Activated T-helper 9 cell treated with anti-CD3 and anti-CD28 coated beads, Interleukin-2, amount 50 U/mL, for 16 hours (primary cell): ENCODE measurements around the gene CARS2.
"Not testable (repeated sequence)": the region's sequence is repeated elsewhere in the genome, so short reads cannot be mapped to it uniquely, and the experiment has no call there.

ENCODE experiments used
- DNase-seq: peaks from one replicate; pipeline ENCODE4 v3.0.0-alpha.2; 2020; ENCODE audit warnings: low read depth

CARS2 gene

DNA sequence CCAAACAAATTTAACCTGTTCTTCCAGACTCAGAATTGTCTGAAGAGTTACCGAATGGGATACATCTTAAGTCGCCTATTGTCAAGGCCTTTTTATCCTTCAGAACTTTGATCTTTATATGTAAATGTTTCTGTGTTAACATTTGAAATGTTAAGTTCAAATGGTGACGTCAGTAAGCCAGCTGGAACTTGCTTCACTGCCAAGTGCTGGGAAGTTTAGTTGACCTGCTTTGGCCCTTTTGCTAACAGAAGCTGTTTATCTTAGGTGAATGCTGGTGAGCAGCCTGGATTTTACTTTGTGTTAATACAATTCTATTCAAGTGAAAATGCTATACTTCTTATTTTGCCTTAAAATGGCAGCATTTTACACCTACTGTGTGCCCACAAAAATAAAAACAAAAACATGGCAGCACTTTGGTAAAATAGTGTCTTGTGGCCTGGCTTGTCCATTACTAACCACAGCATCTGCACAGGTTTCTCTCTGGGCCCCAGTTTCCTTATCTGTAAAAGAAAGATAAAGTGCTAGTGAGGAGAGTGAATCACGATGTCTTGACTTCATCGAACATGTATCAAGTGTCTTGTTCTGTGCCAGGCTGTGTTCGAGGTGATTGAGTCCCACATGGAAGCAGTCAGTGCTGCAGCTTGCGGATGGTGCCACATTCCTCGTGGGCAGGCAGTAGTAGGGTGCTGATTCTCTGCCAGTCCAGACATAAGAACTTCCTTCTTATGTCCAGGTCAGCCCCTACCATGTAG lies 88.4 kb downstream of the CARS2 start:
- DNase-seq, result no peak

DNA sequence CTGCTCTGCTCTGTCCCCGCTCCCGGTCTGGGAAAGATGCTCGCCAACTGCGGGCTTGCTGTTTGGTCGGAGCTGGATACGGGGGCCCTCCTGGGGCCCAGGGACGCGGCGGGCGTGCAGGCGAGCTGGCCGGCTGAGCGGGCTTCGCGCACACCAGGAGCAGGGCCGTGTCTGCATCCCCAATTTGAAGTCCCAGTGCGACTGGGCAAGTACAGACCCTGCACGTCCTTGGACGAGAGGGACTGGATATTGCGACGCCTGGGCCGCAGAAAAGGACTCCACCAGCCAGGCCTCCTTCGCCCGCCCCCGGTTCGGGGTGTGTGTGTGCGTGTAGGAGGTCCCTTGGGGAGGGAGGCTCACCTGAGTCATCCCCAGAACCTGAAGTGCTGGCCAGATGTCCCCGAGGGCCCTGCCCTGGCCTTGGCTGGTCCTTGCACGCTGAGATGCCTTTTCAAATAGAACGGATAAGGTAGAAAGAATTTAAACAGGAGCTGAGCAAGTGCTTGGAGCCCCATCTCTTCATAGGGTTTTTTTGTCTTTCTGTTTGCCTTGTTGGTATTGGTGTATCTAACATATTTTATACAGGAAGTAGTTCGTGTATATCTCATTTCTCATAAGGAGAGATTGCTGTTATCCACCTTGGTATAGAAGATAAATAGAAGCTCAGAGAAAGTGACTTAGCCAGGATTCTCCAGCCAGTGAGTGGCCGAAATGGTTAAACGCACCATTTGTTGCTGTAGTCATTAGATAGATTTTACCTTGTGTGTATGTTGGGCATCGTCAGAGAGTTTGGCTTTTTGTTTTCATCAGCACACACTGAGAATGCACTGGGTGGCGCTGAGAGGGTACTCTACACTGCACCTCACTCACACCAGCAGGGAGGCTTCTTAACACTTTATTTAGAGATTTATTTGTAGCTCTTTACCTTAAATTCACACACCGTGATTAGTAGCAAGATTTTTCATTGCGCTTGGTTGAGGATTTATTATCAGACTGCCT lies 89.5 kb downstream of the CARS2 start:
- DNase-seq, result peak; percentile 28

DNA sequence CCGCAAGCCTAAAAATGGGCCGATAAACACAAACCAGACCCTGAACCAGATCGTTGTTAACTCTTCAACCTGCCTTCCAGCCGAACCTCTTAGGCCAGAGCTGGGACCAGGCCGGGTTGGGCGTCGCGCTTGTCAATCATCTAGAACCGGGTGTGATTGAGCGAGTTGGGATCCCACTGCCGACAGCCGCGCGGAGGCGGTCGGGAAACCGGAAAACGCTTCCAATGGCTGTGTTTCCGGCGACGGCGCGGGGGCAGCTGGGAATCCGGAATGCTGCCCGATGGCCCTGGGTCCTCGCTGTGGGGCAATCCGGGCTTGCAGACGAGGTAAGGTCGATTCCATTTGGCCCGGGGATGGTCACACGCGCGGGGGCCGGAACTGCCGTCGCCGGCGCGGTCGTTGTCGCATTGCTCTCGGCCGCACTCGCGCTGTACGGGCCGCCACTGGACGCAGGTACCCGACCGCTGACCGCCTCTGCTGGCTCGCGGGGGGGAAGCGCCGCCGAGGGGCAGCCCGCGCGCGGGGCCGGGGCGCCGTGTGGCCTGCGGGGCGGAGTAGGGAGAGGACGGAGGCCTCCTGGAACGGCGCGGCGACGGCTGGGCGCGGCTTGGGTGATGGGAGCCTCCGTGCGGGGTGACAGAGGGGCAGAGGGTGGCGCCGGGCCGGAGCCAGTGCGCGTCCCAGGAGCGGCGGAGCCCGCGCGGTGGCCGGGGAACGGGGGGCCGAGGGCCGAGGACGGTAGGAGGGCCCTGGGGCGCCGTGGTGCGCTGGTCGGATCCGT lies 90.4 kb downstream of the CARS2 start, which contains the start of gene NAXD:
Gene NAXD, plus strand, starts transcription at position 224 of the 781 bp plus-strand sequence. Its CDS starts 57 bp downstream, at position 281.
- peak; percentile 60 for DNase-seq

DNA sequence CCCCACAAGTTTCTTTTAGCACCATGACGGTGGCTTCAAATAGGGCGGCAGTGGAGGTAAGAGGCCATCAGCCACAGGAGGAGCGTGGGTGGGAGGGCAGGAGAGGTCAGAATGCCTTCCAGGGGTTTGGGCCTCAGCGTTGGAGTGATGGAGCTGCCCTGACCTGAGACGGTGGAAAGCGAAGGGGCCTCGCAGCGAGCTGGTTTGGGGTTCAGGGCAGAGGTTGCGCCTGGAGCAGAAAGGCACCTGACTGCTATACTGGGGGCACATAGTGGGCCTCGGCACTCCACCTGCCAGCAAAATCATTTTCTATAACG lies 91.0 kb downstream of the CARS2 start:
- no peak for DNase-seq

DNA sequence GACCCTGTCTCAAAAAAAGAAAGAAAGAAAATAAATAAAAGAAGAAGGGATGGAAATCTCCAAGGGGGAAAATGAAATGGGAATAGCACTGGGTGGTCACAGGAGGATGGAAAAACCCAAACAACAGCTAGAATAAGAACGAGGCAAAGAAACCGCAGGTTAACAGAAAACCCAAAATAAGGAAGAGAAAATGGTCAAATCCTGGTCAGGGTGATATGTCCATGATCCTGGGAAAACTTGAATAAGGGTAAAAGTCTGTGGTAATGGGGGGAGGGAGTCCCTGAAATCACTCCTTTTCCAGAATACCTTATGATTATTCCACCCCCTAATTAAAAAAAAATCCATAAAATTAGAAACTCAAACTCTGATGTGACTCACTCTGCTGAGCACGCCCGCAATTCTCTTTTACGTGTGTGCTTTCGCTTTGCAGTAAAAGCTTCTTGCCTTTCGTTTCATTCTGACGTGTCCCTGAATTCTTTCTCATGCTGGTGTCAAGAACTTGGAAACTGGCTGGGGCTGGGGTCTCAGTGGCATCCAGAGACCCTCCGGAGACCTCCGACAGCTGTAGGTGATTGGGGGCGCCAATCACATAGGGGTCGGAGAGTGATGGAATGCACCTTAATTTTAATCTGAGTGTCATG lies 94.8 kb downstream of the CARS2 start:
- no peak for DNase-seq

DNA sequence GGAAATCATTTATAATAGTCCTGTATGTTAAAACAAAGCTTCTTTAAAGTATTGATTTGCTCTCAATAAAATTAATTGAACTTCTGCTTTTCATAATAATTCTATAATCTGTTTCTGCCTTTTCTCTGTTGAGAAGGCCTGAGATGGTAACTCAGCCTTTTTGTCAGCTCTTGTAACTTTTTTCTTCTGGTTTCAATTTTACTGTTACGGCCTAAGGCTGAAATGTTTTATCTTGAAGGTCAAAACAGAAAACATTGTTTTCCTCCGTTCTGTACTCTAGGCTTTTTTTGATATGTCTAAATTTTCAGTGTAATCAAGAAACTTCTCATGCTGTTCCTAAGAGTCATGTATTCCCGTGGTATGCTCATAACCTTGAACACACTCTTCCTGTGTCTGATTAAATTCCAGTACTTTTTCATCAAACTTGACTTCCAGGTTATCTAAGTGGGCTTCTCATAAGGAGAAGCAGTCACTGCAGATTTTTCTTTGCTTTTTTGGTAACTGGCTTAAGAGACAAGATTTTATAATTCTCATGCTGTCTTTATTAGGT lies 98.2 kb downstream of the CARS2 start:
- no peak for DNase-seq

DNA sequence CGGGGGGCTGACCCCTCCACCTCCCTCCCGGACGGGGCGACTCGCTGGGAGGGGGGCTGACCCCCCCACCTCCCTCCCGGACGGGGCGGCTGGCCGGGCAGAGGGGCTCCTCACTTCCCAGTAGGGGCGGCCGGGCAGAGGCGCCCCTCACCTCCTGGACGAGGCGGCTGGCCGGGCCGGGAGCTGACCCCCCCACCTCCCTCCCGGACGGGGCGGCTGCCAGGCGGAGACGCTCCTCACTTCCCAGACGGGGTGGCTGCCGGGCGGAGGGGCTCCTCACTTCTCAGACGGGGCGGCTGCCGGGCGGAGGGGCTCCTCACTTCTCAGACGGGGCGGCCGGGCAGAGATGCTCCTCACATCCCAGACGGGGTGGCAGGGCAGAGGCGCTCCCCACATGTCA lies 99.6 kb downstream of the CARS2 start:
- not testable (repeated sequence) for DNase-seq

DNA sequence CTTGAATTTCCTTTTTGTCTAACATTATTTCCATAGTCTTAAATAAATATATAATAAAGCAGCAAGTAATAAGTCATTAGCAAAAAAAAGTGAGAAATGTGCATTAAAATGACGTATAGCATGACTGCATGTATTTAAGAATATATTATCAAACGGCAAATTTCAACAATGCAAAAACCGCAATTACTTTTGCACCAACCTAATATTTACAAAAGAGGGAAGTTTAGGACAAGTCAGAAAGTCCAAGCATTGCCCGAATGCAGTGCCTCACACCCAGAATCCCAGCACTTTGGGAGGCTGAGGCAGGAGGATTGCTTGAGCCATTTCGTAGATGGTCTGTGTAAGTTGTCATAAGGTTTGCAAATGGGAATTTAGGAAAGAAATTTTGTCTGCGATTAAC lies 100.8 kb downstream of the CARS2 start:
- DNase-seq, result no peak

DNA sequence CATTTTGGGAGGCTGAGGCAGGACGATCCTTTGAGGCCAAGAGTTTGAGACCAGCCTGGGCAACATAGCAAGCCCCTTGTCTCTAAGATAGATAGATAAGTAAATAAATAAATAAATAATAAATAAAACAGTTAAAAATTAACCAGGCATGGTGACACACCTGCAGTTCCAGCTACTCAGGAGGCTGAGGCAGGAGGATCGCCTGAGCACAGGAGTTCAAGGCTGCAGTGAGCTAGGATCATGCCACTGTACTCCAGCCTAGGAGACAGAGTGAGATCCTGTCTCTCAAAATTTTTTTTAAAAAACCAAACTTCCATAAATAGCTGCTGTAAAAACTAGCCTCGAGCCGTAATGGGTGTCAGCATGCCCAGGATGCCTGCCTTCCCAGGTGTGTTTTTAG lies 104.9 kb downstream of the CARS2 start:
- no peak for DNase-seq

DNA sequence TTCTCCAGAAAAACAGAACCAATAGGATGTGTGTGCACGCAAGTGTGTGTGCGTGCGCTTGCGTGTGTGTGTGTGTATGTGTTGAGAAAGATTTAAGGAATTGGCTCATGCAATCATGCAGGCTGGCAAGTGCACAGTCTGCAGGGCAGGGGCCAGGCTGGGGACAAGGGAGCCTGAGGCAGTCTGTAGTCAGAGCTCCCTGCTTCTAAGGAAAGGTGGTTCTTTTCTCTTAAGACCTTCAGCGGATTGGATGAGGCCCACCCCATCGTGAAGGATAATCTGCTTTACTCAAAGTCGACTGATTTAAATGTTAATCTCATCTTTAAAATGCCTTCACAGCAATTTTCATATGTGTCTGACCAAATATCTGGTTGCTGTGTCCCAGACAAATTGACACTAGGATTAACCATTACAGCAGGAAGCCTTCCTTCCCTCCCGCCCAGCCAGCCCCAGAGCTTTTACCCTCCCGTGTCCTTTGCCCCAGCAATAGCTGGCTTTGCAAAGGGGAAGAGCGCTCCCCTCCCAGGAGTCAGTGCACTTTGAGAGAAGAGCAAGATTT lies 105.6 kb downstream of the CARS2 start:
- DNase-seq, result no peak

DNA sequence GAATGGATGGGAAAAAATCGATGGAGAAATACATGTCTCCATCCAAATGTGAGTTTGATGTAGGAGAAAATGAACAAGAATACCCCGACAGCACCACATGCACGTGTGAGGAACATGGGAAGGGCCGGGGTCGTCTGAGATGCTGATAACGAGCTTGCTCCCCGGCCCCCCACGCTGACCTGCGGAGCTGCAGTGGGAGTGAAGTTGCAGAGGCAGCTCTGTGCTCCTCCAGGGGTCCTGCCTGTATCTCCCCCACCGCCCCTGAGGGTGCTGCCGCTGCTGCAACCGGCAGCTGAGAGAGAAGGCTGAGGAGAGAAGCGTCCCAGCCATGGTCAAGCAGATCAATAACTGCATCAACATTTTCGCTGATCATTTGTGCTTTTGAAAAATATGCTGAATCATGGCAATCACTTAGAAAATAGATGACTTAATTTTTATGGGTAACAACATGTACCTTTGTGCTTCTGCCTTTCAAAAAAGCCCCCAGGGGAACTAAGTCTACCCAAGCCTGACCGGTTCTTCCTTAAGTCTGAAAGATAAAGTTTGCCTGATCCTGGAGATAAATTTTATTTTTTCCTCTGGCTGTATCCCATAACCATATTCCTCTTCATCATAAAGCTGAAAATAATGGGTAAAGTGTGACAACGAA lies 108.8 kb downstream of the CARS2 start:
- DNase-seq, result no peak

DNA sequence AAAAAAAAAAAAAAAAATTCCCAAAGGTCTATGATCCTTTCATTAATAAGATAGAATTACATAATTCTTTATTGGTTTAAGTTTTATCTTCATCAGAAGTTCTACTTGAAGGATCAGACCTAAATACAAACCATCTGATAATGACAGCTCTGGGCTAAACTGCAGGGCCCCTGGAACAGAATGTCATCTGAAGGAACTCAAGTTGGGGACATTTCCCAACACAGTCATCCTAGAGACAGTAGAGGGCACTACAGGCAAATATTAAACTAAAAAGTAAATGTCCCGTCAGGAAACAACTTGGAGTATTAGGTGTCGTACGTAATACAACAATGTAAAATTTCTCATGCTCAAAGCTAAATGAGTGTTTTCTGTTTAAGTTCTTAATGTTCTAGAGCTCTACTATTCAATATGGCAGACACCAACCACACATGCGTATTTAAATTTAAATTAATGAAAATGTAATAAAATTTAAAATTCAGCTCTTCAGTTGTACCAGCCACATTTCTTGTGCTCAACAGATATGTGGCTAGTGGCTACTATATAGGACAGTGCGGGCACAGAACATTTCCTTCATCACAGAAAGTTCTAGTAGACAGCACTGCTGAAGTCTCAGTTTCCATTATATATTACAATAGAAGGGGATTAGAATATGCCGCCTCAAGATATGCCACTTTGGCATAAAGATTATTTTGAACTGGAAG lies 112.3 kb downstream of the CARS2 start:
- DNase-seq, result no peak

DNA sequence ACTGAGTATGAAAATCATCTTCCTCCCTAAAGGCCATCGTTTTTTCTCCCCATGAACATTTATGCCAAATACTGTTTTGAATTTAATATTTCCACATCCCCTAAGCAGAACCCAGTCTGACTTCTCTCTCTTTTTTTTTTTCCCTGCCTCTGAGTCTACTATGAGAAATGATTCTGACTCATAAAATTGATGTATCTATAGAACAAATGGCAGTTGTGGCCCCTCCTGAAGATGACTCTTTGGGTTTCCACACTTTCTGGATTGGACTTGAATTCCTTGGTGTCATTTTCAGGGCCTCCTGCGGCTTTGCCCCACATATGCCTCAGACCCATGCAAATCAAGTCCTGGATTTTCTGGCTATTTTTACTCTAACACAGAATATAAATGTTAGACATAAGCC lies 113.3 kb downstream of the CARS2 start:
- no peak for DNase-seq
